ENCODE results near the gene SEC16B. TPM values are rescaled to one million over a fixed set of nuclear protein-coding genes. Genes with fewer than 3 reads are reported as not detected.

SEC16B gene
- total and polyA plus RNA-seq, 2 of the 8 experiments (the other 6 are each of a cell fraction or from before 2014, with no cell fraction given) = 0.56 to 0.94 TPM

- Histone ChIP-seq H3K4ac (replicated peaks; ENCODE audit: insufficient read length, low read depth, low read length) (no peak overlapping the region), H2BK12ac (ENCODE audit: low read depth, low read length) (no peak overlapping the region), H3K79me2 (ENCODE audit: control insufficient read depth in 1 of 2, insufficient read depth in 2 of 2, low read length in 2 of 2) (no peaks in the 10 kb centered on the region), H2BK120ac (replicated peaks; ENCODE audit: low read depth, low read length) (no peak overlapping the region), H2BK20ac (ENCODE audit: low read length) (no peak overlapping the region), H3K23ac (ENCODE audit: insufficient read length) (no peak overlapping the region), H3K14ac (ENCODE audit: insufficient read length) (no peak overlapping the region), H4K8ac (ENCODE audit: extremely low read depth, insufficient read depth, low read length) (no peak overlapping the region), H3K9ac (replicated peaks in 1 of 4; ENCODE audit: extremely low read depth in 1 of 4, low read depth in 3 of 4, low read length in 3 of 4) (no peak overlapping the region), H4K5ac (ENCODE audit: insufficient read length, low read depth, low read length) (no peak overlapping the region), H3K4me1 (replicated peaks in 1 of 4; ENCODE audit: control insufficient read depth in 3 of 4, insufficient read depth in 4 of 4, low read length in 3 of 4) (no peaks in the 10 kb centered on the region; a peak in 1 of 7 replicates), H3K36me3 (ENCODE audit: control insufficient read depth in 2 of 4, insufficient read depth in 4 of 4, low read length in 3 of 4) (no peaks in the 10 kb centered on the region), H2AFZ (ENCODE audit: low read length) (no peak overlapping the region), H3K4me2 (ENCODE audit: insufficient read depth in 1 of 2, low read depth in 2 of 2, low read length in 2 of 2) (no peak overlapping the region), H4K20me1 (replicated peaks in 1 of 2; ENCODE audit: control insufficient read depth in 1 of 2, insufficient read depth in 2 of 2, low read length in 2 of 2) (no peaks in the 10 kb centered on the region), H3K9me3 (ENCODE audit: insufficient read depth in 2 of 2, low read depth in 1 of 2, low read length in 1 of 2) (no peaks in the 10 kb centered on the region), H3K27ac (ENCODE audit: low read depth, low read length) (no peak overlapping the region), H2AK5ac (ENCODE audit: low read depth, low read length) (no peak overlapping the region), H4K91ac (replicated peaks; ENCODE audit: insufficient read length, low read length) (no peak overlapping the region), H2BK5ac (ENCODE audit: low read depth, low read length) (no peak overlapping the region), H3K23me2 (ENCODE audit: low read depth, low read length) (no peaks in the 10 kb centered on the region), H3K27me3 (replicated peaks in 1 of 4; ENCODE audit: control insufficient read depth in 3 of 4, extremely low read depth in 1 of 4, insufficient read depth in 3 of 4, low read length in 3 of 4) (no peaks in the 10 kb centered on the region), H3K4me3 (ENCODE audit: extremely low read depth in 1 of 4, insufficient read depth in 2 of 4, low read depth in 3 of 4, low read length in 4 of 4) (no peak overlapping the region), H3K56ac (replicated peaks; ENCODE audit: insufficient read length, low read depth, low read length) (no peak overlapping the region), H3K79me1 (ENCODE audit: low read depth, low read length) (no peaks in the 10 kb centered on the region), H3K18ac (ENCODE audit: extremely low read depth, low read length) (no peak overlapping the region), H2BK15ac (ENCODE audit: low read length) (no peak overlapping the region)
- WGBS, 2 experiments (ENCODE audit: extremely low coverage in 1 of 2, insufficient coverage in 1 of 2, insufficient read length in 1 of 2, insufficient replicate concordance in 2 of 2, low coverage in 1 of 2, low lambda C conversion rate in 2 of 2, missing lambda C conversion rate in 1 of 2) = 85% methylated on average over 1 of the region's 1 CpG; no CpG with 5 or more reads in 1 of the 2 experiments
- CTCF ChIA-PET (ENCODE audit: partially characterized antibody) = interaction anchor here (0.5 kb wide), 1 partner anchor 29 kb away, joined by 3 read pairs; no protein-coding TSS in a partner anchor
- no peak for FAIRE-seq
- POLR2A ChIA-PET (ENCODE audit: partially characterized antibody) = no interaction called here
- DNase-seq (ENCODE audit: low read depth in 1 of 2, low spot score in 2 of 2) = no peak
- TF ChIP-seq EGR1 (IDR thresholded peaks at IDR 0.05; ENCODE audit: borderline replicate concordance, low read depth, low read length) = no peak
- TF ChIP-seq SRF (IDR thresholded peaks at IDR 0.05; ENCODE audit: low read depth, low read length) = no peak
- no peak for TF ChIP-seq CTBP2 (IDR thresholded peaks at IDR 0.05; ENCODE audit: borderline replicate concordance, insufficient read depth, insufficient read length, low read length)
- no peak for TF ChIP-seq ATF3 (IDR thresholded peaks at IDR 0.05; ENCODE audit: insufficient read depth, low read depth, low read length)
- no peak for TF ChIP-seq RAD21 (IDR thresholded peaks at IDR 0.05 in 1 of 2, conservative IDR thresholded peaks at IDR 0.05 in 1 of 2; ENCODE audit: low read depth in 2 of 2, low read length in 2 of 2)
- TF ChIP-seq SP4 (IDR thresholded peaks at IDR 0.05; ENCODE audit: low read length) = no peak
- TF ChIP-seq EZH2 (IDR thresholded peaks at IDR 0.05; ENCODE audit: low read depth, low read length, severe bottlenecking) = no peak
- no peak for TF ChIP-seq SIX5 (IDR thresholded peaks at IDR 0.05; ENCODE audit: low read depth, low read length)
- TF ChIP-seq NRF1 (IDR thresholded peaks at IDR 0.05; ENCODE audit: low read depth, low read length) = no peak
- TF ChIP-seq POLR2AphosphoS5 (IDR thresholded peaks at IDR 0.05; ENCODE audit: low read depth, low read length) = no peak
Measured at GRCh38 chr1:177979272-177979671, 9.4 kb upstream of the SEC16B start.

Data from H1 (cell line).